CD4-positive, alpha-beta T cell (primary cell): ENCODE measurements around the gene ADA. TPM values are rescaled to one million over a fixed set of nuclear protein-coding genes. Genes with fewer than 3 reads are reported as not detected.
A peak's percentile ranks its signal among the peaks of the same experiment; 100 is the strongest.

Source experiments
- ATAC-seq: fragments of 200-7000 bp; cut with Tn5 transposase; one replicate; pipeline ENCODE4 v1.10.0; 2022; ENCODE audit warnings: mild to moderate bottlenecking; ENCODE audit not compliant: poor library complexity
- CTCF ChIA-PET: fragments of 350-600 bp; sonication (Branson Sonifier 250); formaldehyde crosslinking; loops from one replicate; lab custom pipeline; 2021; ENCODE audit warnings: antibody characterized with exemption, inconsistent platforms; lab: Charles Lee
- POLR2A ChIA-PET: fragments of 350-600 bp; sonication (Branson Sonifier 250); formaldehyde crosslinking; loops from one replicate; lab custom pipeline; 2021; ENCODE audit warnings: antibody characterized with exemption, inconsistent platforms; lab: Charles Lee
- DNase-seq, 14 experiments: peaks; one replicate each; pipeline ENCODE4 v3.0.0-alpha.2; 2013 to 2020; ENCODE audit warnings: mixed read lengths in 2 of 14
- H3K27ac ChIP-seq, 2 donors: one replicate each; pipeline versions ENCODE4 v1.5.1 to v1.7.0; 2013; ENCODE audit warnings: low read length in 2 of 2, low read depth in 1 of 2, mild to moderate bottlenecking in 1 of 2
- H3K27me3 ChIP-seq, 2 experiments: 1 replicate in 1 of 2; 2 replicates in 1 of 2; pipeline versions ENCODE4 v1.6.1 to v1.7.0; 2013; ENCODE audit warnings: low read length in 2 of 2, control low read depth in 1 of 2, mild to moderate bottlenecking in 1 of 2, moderate library complexity in 1 of 2; ENCODE audit not compliant: insufficient read depth in 2 of 2, control insufficient read depth in 1 of 2
- H3K36me3 ChIP-seq: one replicate; pipeline ENCODE4 v1.6.1; 2013; ENCODE audit warnings: low read length, control low read depth; ENCODE audit not compliant: insufficient read depth
- H3K4me1 ChIP-seq: one replicate; pipeline ENCODE4 v1.6.1; 2013; ENCODE audit warnings: low read length, control low read depth; ENCODE audit not compliant: insufficient read depth
- H3K4me3 ChIP-seq: one replicate; pipeline ENCODE4 v1.5.1; 2013; ENCODE audit warnings: mild to moderate bottlenecking, low read length, moderate library complexity
- H3K9me3 ChIP-seq, 2 experiments: 1 replicate in 1 of 2; 2 replicates in 1 of 2; pipeline versions ENCODE4 v1.6.1 to v1.7.0; 2013; ENCODE audit warnings: low read length in 2 of 2, mild to moderate bottlenecking in 2 of 2, control low read depth in 1 of 2, moderate library complexity in 1 of 2; ENCODE audit not compliant: control insufficient read depth in 1 of 2, insufficient read depth in 1 of 2
- H3K27ac Mint-ChIP-seq: one replicate; pipeline ENCODE4 v1.8.0; 2020; ENCODE audit warnings: mixed read lengths
- H3K27me3 Mint-ChIP-seq: one replicate; pipeline ENCODE4 v1.8.0; 2021; ENCODE audit warnings: mixed read lengths
- H3K36me3 Mint-ChIP-seq: one replicate; pipeline ENCODE4 v1.8.0; 2021; ENCODE audit warnings: low read depth, mixed read lengths
- H3K4me1 Mint-ChIP-seq: one replicate; pipeline ENCODE4 v1.8.0; 2021; ENCODE audit warnings: low read depth, mixed read lengths
- H3K4me3 Mint-ChIP-seq: one replicate; pipeline ENCODE4 v1.8.0; 2020; ENCODE audit warnings: mild to moderate bottlenecking, mixed read lengths
- H3K9me3 Mint-ChIP-seq: one replicate; pipeline ENCODE4 v1.8.0; 2020; ENCODE audit warnings: mixed read lengths
- intact Hi-C, 2 experiments: fragments of 100-400 bp; cut with DNase I in 1 of 2; cut with micrococcal nuclease in 1 of 2; formaldehyde crosslinking; loops; one replicate each; pipeline versions ENCODE4 v1.15.1 to v1.9.0; 2023 to 2025; cut with DNase I, micrococcal nuclease
- total RNA-seq, 174 experiments: library from RNA in 2 of 174; stranded (reverse) in 2 of 174; gene quantifications; one replicate each; pipeline ENCODE4 v1.2.3 and lab custom pipeline; 2021 to 2026
- TF ChIP-seq, protein P1 (sequence below): fragments of 200-600 bp; IDR thresholded peaks from one replicate; pipeline ENCODE4 v1.8.0; 2022; ENCODE audit warnings: antibody characterized with exemption, mild to moderate bottlenecking

ADA gene
- total RNA-seq, 2 experiments from 2014 or later: 31.7 to 32.8 TPM

DNA sequence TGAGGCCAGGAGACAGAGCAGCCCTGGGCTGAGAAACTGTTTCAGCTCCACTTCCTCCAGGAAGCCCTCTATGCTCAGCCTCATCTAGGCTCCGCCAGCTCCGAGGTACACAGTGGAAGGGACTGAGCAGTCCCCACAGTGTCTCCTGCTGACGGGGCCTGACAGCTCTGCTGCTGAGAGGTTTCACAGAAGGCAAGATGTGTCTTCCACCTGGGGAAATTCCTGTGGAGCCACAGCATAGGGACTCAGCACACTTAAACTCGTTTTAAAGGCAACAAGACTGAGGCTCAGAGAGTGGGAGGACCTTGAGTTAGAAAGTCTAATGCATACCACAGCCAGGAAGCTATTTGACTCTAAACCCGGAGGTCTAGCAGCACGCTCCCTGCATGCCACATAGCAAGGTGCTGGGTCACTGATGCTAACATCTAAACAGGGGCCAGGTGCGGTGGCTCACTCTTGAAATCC lies 6.8 kb downstream of the ADA start:
- ATAC-seq: peak; percentile 57
- Histone ChIP-seq H3K9me3 (peaks cover 0 to 4% of the 10 kb centered on the region in 2 experiments), H3K4me3 (peak overlapping the region; percentile 9), H3K4me1 (peaks cover 91% of the 10 kb centered on the region), H3K27me3 (no peaks in the 10 kb centered on the region), H3K36me3 (peaks cover 8% of the 10 kb centered on the region), H3K27ac (peak overlapping the region; percentile 81 to 90)
- no peaks in the 10 kb centered on the region for H3K27me3 Mint-ChIP-seq
- ChIA-PET POLR2A (interaction anchor here (0.5 to 2.8 kb wide), 9 partner anchors 12 to 334 kb away, joined by 3 to 15 read pairs (median 4); partner anchors contain the start of gene SERINC3), CTCF (interaction anchor here (0.8 to 5.8 kb wide), 3 partner anchors 34 to 40 kb away, joined by 3 to 21 read pairs (median 5); no protein-coding TSS in a partner anchor)
- DNase-seq: peak in 12 of 14 experiments; percentile 17 to 88 (median 40)
- peaks cover 14% of the 10 kb centered on the region for H3K36me3 Mint-ChIP-seq
- H3K27ac Mint-ChIP-seq: peak overlapping the region; percentile 91
- H3K9me3 Mint-ChIP-seq: no peaks in the 10 kb centered on the region
- H3K4me3 Mint-ChIP-seq: peak overlapping the region; percentile 81
- H3K4me1 Mint-ChIP-seq: peaks cover 89% of the 10 kb centered on the region
- intact Hi-C loops: loop anchor here (1.0 to 5.0 kb wide), 2 partner anchors 8 to 38 kb away; no protein-coding TSS in a partner anchor
- TF ChIP-seq, protein P1, sequence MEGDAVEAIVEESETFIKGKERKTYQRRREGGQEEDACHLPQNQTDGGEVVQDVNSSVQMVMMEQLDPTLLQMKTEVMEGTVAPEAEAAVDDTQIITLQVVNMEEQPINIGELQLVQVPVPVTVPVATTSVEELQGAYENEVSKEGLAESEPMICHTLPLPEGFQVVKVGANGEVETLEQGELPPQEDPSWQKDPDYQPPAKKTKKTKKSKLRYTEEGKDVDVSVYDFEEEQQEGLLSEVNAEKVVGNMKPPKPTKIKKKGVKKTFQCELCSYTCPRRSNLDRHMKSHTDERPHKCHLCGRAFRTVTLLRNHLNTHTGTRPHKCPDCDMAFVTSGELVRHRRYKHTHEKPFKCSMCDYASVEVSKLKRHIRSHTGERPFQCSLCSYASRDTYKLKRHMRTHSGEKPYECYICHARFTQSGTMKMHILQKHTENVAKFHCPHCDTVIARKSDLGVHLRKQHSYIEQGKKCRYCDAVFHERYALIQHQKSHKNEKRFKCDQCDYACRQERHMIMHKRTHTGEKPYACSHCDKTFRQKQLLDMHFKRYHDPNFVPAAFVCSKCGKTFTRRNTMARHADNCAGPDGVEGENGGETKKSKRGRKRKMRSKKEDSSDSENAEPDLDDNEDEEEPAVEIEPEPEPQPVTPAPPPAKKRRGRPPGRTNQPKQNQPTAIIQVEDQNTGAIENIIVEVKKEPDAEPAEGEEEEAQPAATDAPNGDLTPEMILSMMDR: no peak

DNA sequence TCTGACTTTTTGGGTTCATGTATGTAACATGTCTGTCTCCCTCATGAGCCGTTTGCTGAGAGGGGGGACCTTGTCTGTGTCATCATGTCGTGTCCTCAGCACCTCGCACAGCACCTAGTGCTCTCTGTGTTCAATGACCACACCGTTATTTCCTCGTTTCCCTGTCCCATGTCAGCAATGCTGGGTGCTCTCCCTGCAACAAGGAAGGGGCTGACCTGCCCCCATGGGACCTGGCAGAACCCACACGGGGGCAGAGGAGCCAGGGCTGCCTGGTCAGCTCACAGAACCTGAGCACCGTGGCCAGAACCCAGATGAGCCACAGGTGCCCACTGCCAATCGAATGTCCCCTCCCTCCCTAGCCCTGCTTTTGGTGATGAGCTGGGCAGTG lies 7.3 kb downstream of the ADA start:
- Histone ChIP-seq H3K27ac (peak overlapping the region; percentile 81 to 90), H3K9me3 (peaks cover 0 to 4% of the 10 kb centered on the region in 2 experiments), H3K36me3 (peaks cover 8% of the 10 kb centered on the region), H3K4me3 (peak overlapping the region; percentile 9), H3K4me1 (peaks cover 86% of the 10 kb centered on the region), H3K27me3 (no peaks in the 10 kb centered on the region)
- Mint-ChIP-seq H3K27me3 (no peaks in the 10 kb centered on the region), H3K36me3 (peaks cover 17% of the 10 kb centered on the region), H3K9me3 (no peaks in the 10 kb centered on the region), H3K4me3 (peak overlapping the region; percentile 81), H3K27ac (peak overlapping the region; percentile 91), H3K4me1 (peaks cover 85% of the 10 kb centered on the region)
- peak in 3 of 14 experiments; percentile 38 to 54 (median 48) for DNase-seq
- intact Hi-C loops: loop anchor here in 1 of 2 experiments (1.0 kb wide), 1 partner anchor 8 kb away; no protein-coding TSS in a partner anchor
- POLR2A ChIA-PET: interaction anchor here (0.9 to 2.8 kb wide), 8 partner anchors 20 to 335 kb away, joined by 3 to 15 read pairs (median 4); partner anchors contain the start of gene SERINC3
- TF ChIP-seq, protein P1: no peak
- CTCF ChIA-PET: interaction anchor here (0.8 to 5.8 kb wide), 3 partner anchors 39 to 169 kb away, joined by 3 to 21 read pairs (median 6); partner anchors contain the start of gene TTPAL
- ATAC-seq: peak; percentile 9

DNA sequence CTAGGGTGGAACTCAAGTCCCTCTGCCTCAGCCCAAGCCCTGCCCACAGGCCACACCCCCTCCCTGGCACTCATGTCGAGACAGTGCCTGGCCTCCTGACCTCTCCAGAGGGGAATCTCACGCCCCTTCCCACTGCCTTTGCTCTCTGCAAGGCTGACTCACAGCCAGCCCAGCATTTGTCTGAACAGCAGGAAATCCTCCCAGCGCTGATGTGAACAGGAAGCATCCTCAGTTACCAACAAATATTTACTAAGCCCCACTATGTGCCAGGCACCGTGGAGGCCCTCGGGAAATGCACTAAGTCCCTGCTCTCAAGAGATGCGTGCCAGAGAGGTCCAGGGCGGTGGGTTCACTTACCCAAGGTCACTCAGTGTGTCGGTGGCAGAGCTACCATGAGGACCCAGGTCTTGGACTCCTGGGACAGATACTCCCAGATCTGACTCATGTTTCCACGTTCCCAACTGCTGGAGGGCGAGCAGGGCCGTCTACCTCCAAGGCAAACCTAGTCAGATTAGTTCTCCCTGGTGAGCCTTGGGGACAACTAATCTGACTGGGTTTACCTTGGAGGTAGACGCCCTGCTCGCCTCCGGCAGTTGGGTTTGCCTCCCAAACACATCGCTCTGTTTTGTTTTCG lies 7.8 kb downstream of the ADA start:
- Histone ChIP-seq H3K36me3 (peaks cover 8% of the 10 kb centered on the region), H3K27me3 (no peaks in the 10 kb centered on the region), H3K4me3 (peak overlapping the region; percentile 6), H3K9me3 (peaks cover 0 to 4% of the 10 kb centered on the region in 2 experiments), H3K4me1 (peaks cover 81% of the 10 kb centered on the region), H3K27ac (peak overlapping the region; percentile 81 to 90)
- Mint-ChIP-seq H3K4me3 (peak overlapping the region; percentile 72), H3K4me1 (peaks cover 85% of the 10 kb centered on the region), H3K27ac (peak overlapping the region; percentile 91), H3K9me3 (no peaks in the 10 kb centered on the region), H3K27me3 (no peaks in the 10 kb centered on the region), H3K36me3 (peaks cover 22% of the 10 kb centered on the region)
- intact Hi-C loops: loop anchor here in 1 of 2 experiments (1.0 kb wide), 1 partner anchor 9 kb away; no protein-coding TSS in a partner anchor
- ChIA-PET POLR2A (interaction anchor here (0.9 to 2.8 kb wide), 9 partner anchors 8 to 122 kb away, joined by 3 to 15 read pairs (median 5); partner anchors contain the start of genes ADA and SERINC3), CTCF (interaction anchor here (1.0 to 5.8 kb wide), 4 partner anchors 33 to 168 kb away, joined by 5 to 21 read pairs (median 7); partner anchors contain the start of gene TTPAL)
- ATAC-seq: peak; percentile 52
- DNase-seq: peak in 13 of 14 experiments; percentile 25 to 85 (median 59)
- TF ChIP-seq, protein P1: no peak
